Bronchial epithelial cell (primary cell): ENCODE measurements around the gene CCNK. TPM values are rescaled to one million over a fixed set of nuclear protein-coding genes. Genes with fewer than 3 reads are reported as not detected.

ENCODE experiments used
- DNase-seq: peaks from one replicate; pipeline ENCODE4 v3.0.0-alpha.2; 2010; ENCODE audit warnings: low read depth
- FAIRE-seq: peaks from 2 replicates; lab custom pipeline; 2011; peaks lifted over from hg19 to GRCh38; lab: Jason Lieb, UNC
- H3K27me3 ChIP-seq: 2 replicates; pipeline ENCODE4 v1.5.1; 2011; ENCODE audit warnings: low read length; ENCODE audit not compliant: control insufficient read depth, insufficient read depth
- H3K36me3 ChIP-seq: 2 replicates; pipeline ENCODE4 v1.5.1; 2011; ENCODE audit warnings: low read length; ENCODE audit not compliant: control insufficient read depth, insufficient read depth
- H3K4me3 ChIP-seq: 2 replicates; pipeline ENCODE4 v1.5.1; 2011; ENCODE audit warnings: mild to moderate bottlenecking, low read depth, low read length, control low read depth
- CTCF ChIP-seq: IDR thresholded peaks from 2 replicates; pipeline ENCODE4 v1.5.1; 2011; ENCODE audit warnings: mild to moderate bottlenecking, moderate library complexity, low read length, control low read depth, inconsistent platforms; ENCODE audit not compliant: insufficient read depth, severe bottlenecking
- total RNA-seq: library from RNA; depleted of rRNA; stranded (reverse); fragments of >200 nt; gene quantifications from 2 replicates; pipeline ENCODE4 v1.2.1, GENCODE V29; 2014

Gene CCNK
- total RNA-seq, 1 donor from 2014 or later, result 18.4 TPM

- no peak for TF ChIP-seq CTCF
- no peaks in the 10 kb centered on the region for H3K36me3 ChIP-seq
- H3K27me3 ChIP-seq, result no peaks in the 10 kb centered on the region
- no peak for DNase-seq
- no peak overlapping the region for H3K4me3 ChIP-seq
- FAIRE-seq, result no peak
These were observed 61.4 kb downstream of the CCNK start for GRCh38 chr14:99542566-99542965.

- FAIRE-seq (no peak), DNase-seq (no peak)
- H3K27me3 ChIP-seq, result no peaks in the 10 kb centered on the region
- H3K4me3 ChIP-seq, result no peak overlapping the region
- no peak for TF ChIP-seq CTCF
- no peaks in the 10 kb centered on the region for H3K36me3 ChIP-seq
These were observed 62.2 kb downstream of the CCNK start for GRCh38 chr14:99543370-99543769.

GRCh38 chr14:99543985-99544384, 62.8 kb downstream of the CCNK start:
- Histone ChIP-seq H3K36me3 (no peaks in the 10 kb centered on the region), H3K4me3 (no peak overlapping the region), H3K27me3 (no peaks in the 10 kb centered on the region)
- no peak for DNase-seq
- peak; percentile 23 for FAIRE-seq
- no peak for TF ChIP-seq CTCF

- H3K4me3 ChIP-seq, result no peak overlapping the region
- H3K27me3 ChIP-seq, result no peaks in the 10 kb centered on the region
- FAIRE-seq, result no peak
- no peak for DNase-seq
- no peak for TF ChIP-seq CTCF
- no peaks in the 10 kb centered on the region for H3K36me3 ChIP-seq
These were observed 63.8 kb downstream of the CCNK start for GRCh38 chr14:99544991-99545390.

GRCh38 chr14:99545586-99545985, 64.4 kb downstream of the CCNK start:
- Histone ChIP-seq H3K4me3 (no peak overlapping the region), H3K36me3 (no peaks in the 10 kb centered on the region), H3K27me3 (no peaks in the 10 kb centered on the region)
- no peak for DNase-seq
- TF ChIP-seq CTCF, result no peak
- no peak for FAIRE-seq

- FAIRE-seq (no peak), DNase-seq (no peak)
- Histone ChIP-seq H3K4me3 (no peak overlapping the region), H3K27me3 (no peaks in the 10 kb centered on the region), H3K36me3 (no peaks in the 10 kb centered on the region)
- TF ChIP-seq CTCF, result no peak
These were observed 65.1 kb downstream of the CCNK start for GRCh38 chr14:99546234-99546879.
